Pericardium fibroblast (primary cell): Measurements from ENCODE around the gene OR4E2. TPM values are rescaled to one million over a fixed set of nuclear protein-coding genes. Genes with fewer than 3 reads are reported as not detected.

Experiments used
- total RNA-seq: library from RNA; depleted of rRNA; stranded (reverse); fragments of >200 nt; gene quantifications from 2 replicates; pipeline ENCODE4 v1.2.3, GENCODE V29; 2015

OR4E2 gene, protein sequence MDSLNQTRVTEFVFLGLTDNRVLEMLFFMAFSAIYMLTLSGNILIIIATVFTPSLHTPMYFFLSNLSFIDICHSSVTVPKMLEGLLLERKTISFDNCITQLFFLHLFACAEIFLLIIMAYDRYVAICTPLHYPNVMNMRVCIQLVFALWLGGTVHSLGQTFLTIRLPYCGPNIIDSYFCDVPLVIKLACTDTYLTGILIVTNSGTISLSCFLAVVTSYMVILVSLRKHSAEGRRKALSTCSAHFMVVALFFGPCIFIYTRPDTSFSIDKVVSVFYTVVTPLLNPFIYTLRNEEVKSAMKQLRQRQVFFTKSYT
- not detected in 2 replicates for total RNA-seq

GRCh38 chr14:21653331-21653885 is at the start of gene OR4E2:
Gene OR4E2, plus strand, starts transcription at chr14:21653835. Its CDS starts 11,248 bp downstream, at chr14:21665083.

GRCh38 chr14:21634840-21635239 is 18.8 kb upstream of the OR4E2 start, which contains the start of gene OR10G2:
Gene OR10G2, minus strand, starts transcription at chr14:21634940. Its CDS starts 98 bp downstream, at chr14:21634842.

DNA sequence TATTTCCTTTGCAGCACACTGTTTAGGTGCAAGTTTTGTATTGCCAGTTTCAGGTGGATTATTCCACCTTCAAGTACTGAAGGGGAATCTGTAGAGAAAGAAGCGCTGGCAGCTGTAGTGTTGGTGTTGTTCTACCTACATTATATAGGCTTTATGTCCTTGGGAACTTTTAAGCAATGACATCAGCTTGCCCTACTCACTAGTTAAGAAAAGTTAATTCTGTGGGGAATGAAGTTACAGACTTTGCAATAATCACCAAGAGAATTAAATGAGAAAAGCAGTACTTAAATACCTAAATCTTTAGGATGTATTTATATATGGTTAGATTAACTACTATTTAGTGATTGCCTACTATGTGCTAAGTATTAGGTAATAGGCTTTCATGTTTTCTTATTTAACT is 20.1 kb downstream of the OR4E2 start, which contains the start of gene OR4E1:
Gene OR4E1 (minus strand): TSS at position 101 of the 400 bp plus-strand sequence. CDS start 2,883 bp downstream, outside the sequence.

Other genes with a start within 250 kb of the OR4E2 start
- gene CHD8, start 197.7 kb upstream of the OR4E2 start, total RNA-seq = 31.0 and 38.1 TPM in 2 replicates
- gene RAB2B, start 176.9 kb upstream of the OR4E2 start, total RNA-seq = 16.3 and 21.4 TPM in 2 replicates
- 25.4 and 35.8 TPM in 2 replicates for gene TOX4, start 176.6 kb upstream of the OR4E2 start, total RNA-seq
- gene METTL3, start 142.5 kb upstream of the OR4E2 start, total RNA-seq = 24.4 and 24.5 TPM in 2 replicates
- gene SALL2, start 127.5 kb upstream of the OR4E2 start, total RNA-seq = 6.9 and 8.5 TPM in 2 replicates
- gene OR10G3, start 73.8 kb upstream of the OR4E2 start, total RNA-seq = not detected in 2 replicates
- gene OR10G2, start 18.9 kb upstream of the OR4E2 start, total RNA-seq = not detected in 2 replicates
- not detected in 2 replicates for gene OR4E1, start 20.0 kb downstream of the OR4E2 start, total RNA-seq